ENCODE results near the gene FAXDC2. TPM values are rescaled to one million over a fixed set of nuclear protein-coding genes. Genes with fewer than 3 reads are reported as not detected.

The FAXDC2 gene
- total RNA-seq, 2 experiments from 2014 or later, result not detected

DNA sequence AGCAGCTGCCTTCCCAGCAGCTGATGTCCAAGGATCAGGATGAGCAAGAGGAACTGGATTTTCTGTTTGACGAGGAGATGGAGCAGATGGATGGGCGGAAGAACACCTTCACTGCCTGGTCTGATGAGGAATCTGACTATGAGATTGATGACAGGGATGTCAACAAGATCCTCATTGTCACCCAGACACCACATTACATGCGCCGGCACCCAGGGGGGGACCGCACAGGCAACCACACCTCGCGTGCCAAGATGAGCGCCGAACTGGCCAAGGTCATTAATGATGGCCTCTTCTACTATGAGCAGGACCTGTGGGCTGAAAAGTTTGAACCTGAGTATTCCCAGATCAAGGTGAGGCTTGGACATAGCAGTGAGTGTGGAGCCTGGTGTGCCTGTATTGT lies 48.4 kb downstream of the FAXDC2 start:
- intact Hi-C loops (cut with micrococcal nuclease), result no loop called here

DNA sequence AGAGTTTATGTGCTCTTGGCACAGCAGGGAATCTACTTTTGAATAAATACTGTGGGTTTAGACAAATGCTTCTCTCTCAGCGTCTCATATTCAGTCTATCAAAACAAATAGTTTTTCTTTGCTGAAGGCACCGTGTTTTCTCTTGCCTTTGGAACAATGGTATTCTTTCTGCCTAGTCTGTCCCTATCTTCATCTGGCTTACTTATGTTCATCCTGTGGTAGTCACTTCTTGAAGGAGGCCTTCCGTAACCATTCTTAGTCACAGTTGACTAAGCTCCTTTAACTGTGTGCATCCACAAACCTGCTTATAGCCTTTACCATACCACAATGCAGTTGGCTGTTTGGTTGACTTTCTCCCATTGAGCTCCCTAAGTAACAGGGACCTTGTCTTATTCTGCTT lies 49.3 kb downstream of the FAXDC2 start:
- Mint-ChIP-seq H3K27me3 (no peaks in the 10 kb centered on the region), H3K27ac (no peak overlapping the region), H3K4me3 (no peak overlapping the region), H3K9me3 (no peaks in the 10 kb centered on the region), H3K4me1 (ENCODE audit: low read depth) (peaks cover 14% of the 10 kb centered on the region), H3K36me3 (ENCODE audit: low read depth) (peaks cover 70% of the 10 kb centered on the region)
- no peak for ATAC-seq
- TF ChIP-seq, protein P1, sequence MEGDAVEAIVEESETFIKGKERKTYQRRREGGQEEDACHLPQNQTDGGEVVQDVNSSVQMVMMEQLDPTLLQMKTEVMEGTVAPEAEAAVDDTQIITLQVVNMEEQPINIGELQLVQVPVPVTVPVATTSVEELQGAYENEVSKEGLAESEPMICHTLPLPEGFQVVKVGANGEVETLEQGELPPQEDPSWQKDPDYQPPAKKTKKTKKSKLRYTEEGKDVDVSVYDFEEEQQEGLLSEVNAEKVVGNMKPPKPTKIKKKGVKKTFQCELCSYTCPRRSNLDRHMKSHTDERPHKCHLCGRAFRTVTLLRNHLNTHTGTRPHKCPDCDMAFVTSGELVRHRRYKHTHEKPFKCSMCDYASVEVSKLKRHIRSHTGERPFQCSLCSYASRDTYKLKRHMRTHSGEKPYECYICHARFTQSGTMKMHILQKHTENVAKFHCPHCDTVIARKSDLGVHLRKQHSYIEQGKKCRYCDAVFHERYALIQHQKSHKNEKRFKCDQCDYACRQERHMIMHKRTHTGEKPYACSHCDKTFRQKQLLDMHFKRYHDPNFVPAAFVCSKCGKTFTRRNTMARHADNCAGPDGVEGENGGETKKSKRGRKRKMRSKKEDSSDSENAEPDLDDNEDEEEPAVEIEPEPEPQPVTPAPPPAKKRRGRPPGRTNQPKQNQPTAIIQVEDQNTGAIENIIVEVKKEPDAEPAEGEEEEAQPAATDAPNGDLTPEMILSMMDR (IDR thresholded peaks at IDR 0.05), result no peak
- no peak for DNase-seq
- intact Hi-C loops (cut with micrococcal nuclease), result no loop called here
- ChIA-PET POLR2A (interaction anchor here (0.7 kb wide), 1 partner anchor 12 kb away, joined by 3 read pairs; no protein-coding TSS in a partner anchor), CTCF (interaction anchor here (1.4 to 2.5 kb wide), 2 partner anchors 10 to 150 kb away, joined by 6 to 10 read pairs; no protein-coding TSS in a partner anchor)

More for the DNA sequence above, 48.4 kb downstream of the FAXDC2 start:
- Mint-ChIP-seq H3K36me3 (ENCODE audit: low read depth) (peaks cover 68% of the 10 kb centered on the region), H3K27ac (no peak overlapping the region), H3K9me3 (no peaks in the 10 kb centered on the region), H3K4me3 (no peak overlapping the region), H3K4me1 (ENCODE audit: low read depth) (peaks cover 14% of the 10 kb centered on the region), H3K27me3 (no peaks in the 10 kb centered on the region)
- ChIA-PET POLR2A (interaction anchor here (0.6 to 0.7 kb wide), 2 partner anchors 11 to 49 kb away, joined by 3 read pairs; no protein-coding TSS in a partner anchor), CTCF (interaction anchor here (0.8 to 2.5 kb wide), 2 partner anchors 17 to 151 kb away, joined by 3 to 10 read pairs; no protein-coding TSS in a partner anchor)
- TF ChIP-seq, protein P1 (IDR thresholded peaks at IDR 0.05), result no peak
- DNase-seq (no peak), ATAC-seq (no peak)

DNA sequence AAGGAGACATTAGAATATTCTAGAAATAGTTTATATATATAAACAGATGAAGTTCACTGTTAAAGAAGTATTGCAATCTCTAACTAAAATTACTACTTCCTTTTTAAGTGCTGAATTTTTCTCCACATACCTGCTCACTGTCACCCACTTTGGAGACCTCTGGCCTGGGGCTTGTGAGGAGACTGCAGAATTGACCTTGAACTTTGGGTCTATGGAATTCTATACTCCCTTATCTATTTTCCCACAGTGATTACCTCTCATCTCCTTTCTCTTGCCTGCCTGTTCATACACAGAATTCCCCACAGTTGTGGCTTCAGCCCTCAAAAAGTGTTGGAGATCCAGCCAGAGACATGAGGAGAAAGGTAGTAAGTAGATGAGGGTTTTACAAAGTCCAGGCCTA lies 49.8 kb downstream of the FAXDC2 start:
- Mint-ChIP-seq H3K27ac (no peak overlapping the region), H3K4me1 (ENCODE audit: low read depth) (peaks cover 14% of the 10 kb centered on the region), H3K36me3 (ENCODE audit: low read depth) (peaks cover 68% of the 10 kb centered on the region), H3K9me3 (no peaks in the 10 kb centered on the region), H3K27me3 (no peaks in the 10 kb centered on the region), H3K4me3 (no peak overlapping the region)
- POLR2A ChIA-PET, result no interaction called here
- intact Hi-C loops (cut with micrococcal nuclease), result no loop called here
- CTCF ChIA-PET, result interaction anchor here (1.4 to 2.5 kb wide), 2 partner anchors 11 to 150 kb away, joined by 6 to 10 read pairs; no protein-coding TSS in a partner anchor
- ATAC-seq (no peak), DNase-seq (no peak)
- TF ChIP-seq, protein P1 (IDR thresholded peaks at IDR 0.05), result no peak

DNA sequence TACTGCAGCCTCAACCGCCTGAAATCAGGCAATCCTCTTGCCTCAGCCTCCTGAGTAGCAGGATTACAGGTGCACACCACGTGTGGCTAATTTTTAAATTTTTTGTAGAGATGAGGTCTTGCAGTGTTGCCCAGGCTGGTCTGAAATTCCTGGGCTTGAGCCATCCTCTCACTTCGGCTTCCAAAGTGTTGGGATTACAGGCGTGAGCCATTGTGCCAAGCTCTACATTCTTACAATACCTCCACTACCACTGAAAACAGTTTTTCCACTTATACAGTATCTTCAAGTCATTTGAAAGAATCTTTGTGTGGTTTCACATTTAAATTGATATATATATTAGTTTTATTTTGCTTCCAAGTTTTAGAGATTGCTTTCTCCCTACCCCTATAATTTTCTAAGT lies 52.6 kb downstream of the FAXDC2 start:
- Mint-ChIP-seq H3K27ac (no peak overlapping the region), H3K4me1 (ENCODE audit: low read depth) (peaks cover 14% of the 10 kb centered on the region), H3K27me3 (no peaks in the 10 kb centered on the region), H3K4me3 (no peak overlapping the region), H3K9me3 (no peaks in the 10 kb centered on the region), H3K36me3 (ENCODE audit: low read depth) (peaks cover 67% of the 10 kb centered on the region)
- ChIA-PET CTCF (interaction anchor here (1.4 kb wide), 1 partner anchor 13 kb away, joined by 3 read pairs; no protein-coding TSS in a partner anchor), POLR2A (no interaction called here)
- DNase-seq (no peak), ATAC-seq (no peak)
- intact Hi-C loops (cut with micrococcal nuclease), result no loop called here
- TF ChIP-seq, protein P1 (IDR thresholded peaks at IDR 0.05), result no peak

DNA sequence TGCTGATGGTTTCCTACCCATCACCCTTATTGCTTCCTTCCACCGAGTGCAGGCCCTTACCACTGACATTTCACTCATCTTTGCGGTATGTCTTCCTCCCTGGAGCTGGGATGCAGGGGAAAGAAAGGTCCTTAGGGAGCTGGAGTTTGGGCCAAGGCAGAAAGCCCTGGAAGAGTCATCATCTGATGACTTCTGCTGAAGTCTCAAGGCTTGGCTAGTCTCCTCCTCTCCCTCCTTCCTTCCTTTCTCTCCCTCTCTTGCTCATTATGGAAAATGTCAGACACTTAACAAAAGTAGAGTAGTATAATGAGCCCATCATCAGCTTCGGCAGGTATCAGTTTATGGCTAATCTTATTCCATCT lies 55.2 kb downstream of the FAXDC2 start:
- DNase-seq (no peak), ATAC-seq (no peak)
- Mint-ChIP-seq H3K27ac (no peak overlapping the region), H3K36me3 (ENCODE audit: low read depth) (peaks cover 63% of the 10 kb centered on the region), H3K4me1 (ENCODE audit: low read depth) (peaks cover 14% of the 10 kb centered on the region), H3K27me3 (no peaks in the 10 kb centered on the region), H3K9me3 (no peaks in the 10 kb centered on the region), H3K4me3 (no peak overlapping the region)
- POLR2A ChIA-PET, result no interaction called here
- TF ChIP-seq, protein P1 (IDR thresholded peaks at IDR 0.05), result no peak
- CTCF ChIA-PET, result no interaction called here
- intact Hi-C loops (cut with micrococcal nuclease), result no loop called here
